Esophagus squamous epithelium (tissue), 4 donors: ENCODE data around the gene KLHL2.

ENCODE experiments used
- POLR2A ChIP-seq, 4 donors: fragments of 450-650 bp; IDR thresholded peaks; one replicate each; pipeline ENCODE4 v1.6.1; 2017; ENCODE audit warnings: antibody characterized with exemption in 4 of 4, mild to moderate bottlenecking in 4 of 4, moderate library complexity in 3 of 4
- TF ChIP-seq, protein P1 (sequence below), 6 experiments: fragments of 450-650 bp in 4 of 6; fragments of 200-600 bp in 2 of 6; sonication (generic) in 2 of 6; IDR thresholded peaks; one replicate each; pipeline ENCODE4 v1.5.1; 2016 to 2019; ENCODE audit warnings: antibody characterized with exemption in 6 of 6, mild to moderate bottlenecking in 4 of 6, moderate library complexity in 4 of 6

- TF ChIP-seq, protein P1, sequence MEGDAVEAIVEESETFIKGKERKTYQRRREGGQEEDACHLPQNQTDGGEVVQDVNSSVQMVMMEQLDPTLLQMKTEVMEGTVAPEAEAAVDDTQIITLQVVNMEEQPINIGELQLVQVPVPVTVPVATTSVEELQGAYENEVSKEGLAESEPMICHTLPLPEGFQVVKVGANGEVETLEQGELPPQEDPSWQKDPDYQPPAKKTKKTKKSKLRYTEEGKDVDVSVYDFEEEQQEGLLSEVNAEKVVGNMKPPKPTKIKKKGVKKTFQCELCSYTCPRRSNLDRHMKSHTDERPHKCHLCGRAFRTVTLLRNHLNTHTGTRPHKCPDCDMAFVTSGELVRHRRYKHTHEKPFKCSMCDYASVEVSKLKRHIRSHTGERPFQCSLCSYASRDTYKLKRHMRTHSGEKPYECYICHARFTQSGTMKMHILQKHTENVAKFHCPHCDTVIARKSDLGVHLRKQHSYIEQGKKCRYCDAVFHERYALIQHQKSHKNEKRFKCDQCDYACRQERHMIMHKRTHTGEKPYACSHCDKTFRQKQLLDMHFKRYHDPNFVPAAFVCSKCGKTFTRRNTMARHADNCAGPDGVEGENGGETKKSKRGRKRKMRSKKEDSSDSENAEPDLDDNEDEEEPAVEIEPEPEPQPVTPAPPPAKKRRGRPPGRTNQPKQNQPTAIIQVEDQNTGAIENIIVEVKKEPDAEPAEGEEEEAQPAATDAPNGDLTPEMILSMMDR (IDR thresholded peaks at IDR 0.05), result no peak
- TF ChIP-seq POLR2A (IDR thresholded peaks at IDR 0.05), result no peak
These were observed 105.1 kb downstream of the KLHL2 start for GRCh38 chr4:165312506-165312905.
